Esophagus muscularis mucosa (tissue), 4 donors: ENCODE measurements around the gene GOLGA2. TPM values are rescaled to one million over a fixed set of nuclear protein-coding genes. Genes with fewer than 3 reads are reported as not detected.

Source experiments
- DNase-seq: peaks from one replicate; pipeline ENCODE4 v3.0.0-alpha.2; 2017; ENCODE audit errors: extremely low spot score
- H3K27ac ChIP-seq, 4 donors: fragments of 200-600 bp; sonication (generic); replicated peaks in 1 of 4; 1 replicate in 3 of 4; 2 replicates in 1 of 4; pipeline ENCODE4 v1.5.1; 2016 to 2019; ENCODE audit warnings: mild to moderate bottlenecking in 1 of 4
- H3K27me3 ChIP-seq, 4 donors: fragments of 200-600 bp; sonication (generic); one replicate each; pipeline versions ENCODE4 v1.5.1 to v1.6.0; 2016 to 2019
- H3K36me3 ChIP-seq, 4 donors: fragments of 200-600 bp; sonication (generic); one replicate each; pipeline ENCODE4 v1.5.1; 2016 to 2019
- H3K4me1 ChIP-seq, 4 donors: fragments of 200-600 bp; sonication (generic); one replicate each; pipeline ENCODE4 v1.5.1; 2016 to 2019
- H3K4me3 ChIP-seq, 4 donors: fragments of 200-600 bp; sonication (generic); 1 replicate in 2 of 4; 2 replicates in 2 of 4; pipeline ENCODE4 v1.5.1; 2016 to 2019; ENCODE audit warnings: mild to moderate bottlenecking in 4 of 4, moderate library complexity in 1 of 4
- H3K9me3 ChIP-seq, 4 donors: fragments of 200-600 bp; sonication (generic); 1 replicate in 3 of 4; 2 replicates in 1 of 4; pipeline ENCODE4 v1.5.1; 2016 to 2019
- CTCF ChIP-seq, 3 experiments: fragments of 200-600 bp in 2 of 3; fragments of 450-650 bp in 1 of 3; sonication (generic) in 2 of 3; IDR thresholded peaks; one replicate each; pipeline ENCODE4 v1.5.1; 2017 to 2019; ENCODE audit warnings: antibody characterized with exemption in 3 of 3, mild to moderate bottlenecking in 2 of 3, moderate library complexity in 1 of 3
- EP300 ChIP-seq: sonication (generic); formaldehyde crosslinking; IDR thresholded peaks from one replicate; pipeline ENCODE4 v1.6.1; 2017; ENCODE audit warnings: antibody characterized with exemption
- POLR2A ChIP-seq: fragments of 450-650 bp; IDR thresholded peaks from one replicate; pipeline ENCODE4 v1.6.1; 2017; ENCODE audit warnings: antibody characterized with exemption, moderate library complexity, mild to moderate bottlenecking, low read depth
- POLR2AphosphoS5 ChIP-seq, 2 donors: sonication (generic); formaldehyde crosslinking; IDR thresholded peaks; one replicate each; pipeline ENCODE4 v1.6.1; 2017; ENCODE audit warnings: antibody characterized with exemption in 2 of 2
- WGBS: methylation state at CpG from one replicate; pipeline ENCODE4 v1.1.5; 2018; 5-methylcytosine and 5-hydroxymethylcytosine counted together
- intact Hi-C: fragments of 100-400 bp; cut with DNase I; formaldehyde crosslinking; loops from one replicate; pipeline ENCODE4 v1.15.1; 2023
- total RNA-seq, 4 donors: library from RNA; depleted of rRNA; stranded (reverse); fragments of >200 nt; gene quantifications; one replicate each; pipeline versions ENCODE4 v1.1.0 to v1.2.1, GENCODE V29; 2016

The GOLGA2 gene
- total RNA-seq, 4 donors from 2014 or later: 71.1 to 108 (median 101) TPM

GRCh38 chr9:128271112-128271511 lies 4.7 kb downstream of the GOLGA2 start:
- Histone ChIP-seq H3K27ac (no peak overlapping the region), H3K9me3 (no peaks in the 10 kb centered on the region), H3K4me1 (peaks cover 14 to 30% (median 18%) of the 10 kb centered on the region in 4 donors), H3K4me3 (no peak overlapping the region), H3K27me3 (no peaks in the 10 kb centered on the region), H3K36me3 (peaks cover 26 to 73% (median 63%) of the 10 kb centered on the region in 4 donors)
- intact Hi-C loops: no loop called here
- no peak for TF ChIP-seq CTCF (IDR thresholded peaks at IDR 0.05)
- no peak for TF ChIP-seq POLR2A
- TF ChIP-seq POLR2AphosphoS5 (IDR thresholded peaks at IDR 0.05): no peak
- no peak for TF ChIP-seq EP300
- DNase-seq: no peak
- 85% methylated on average over 3 of the region's 3 CpGs for WGBS

GRCh38 chr9:128266868-128267590 lies 8.8 kb downstream of the GOLGA2 start:
- DNase-seq: no peak
- Histone ChIP-seq H3K4me1 (peaks cover 0 to 4% (median 0%) of the 10 kb centered on the region in 4 donors), H3K36me3 (peaks cover 34 to 96% (median 82%) of the 10 kb centered on the region in 4 donors), H3K4me3 (no peak overlapping the region), H3K9me3 (no peaks in the 10 kb centered on the region), H3K27ac (no peak overlapping the region), H3K27me3 (no peaks in the 10 kb centered on the region)
- WGBS: 90% methylated on average over 15 of the region's 15 CpGs
- intact Hi-C loops: no loop called here
- TF ChIP-seq EP300 (no peak), CTCF (IDR thresholded peaks at IDR 0.05) (no peak), POLR2AphosphoS5 (IDR thresholded peaks at IDR 0.05) (no peak), POLR2A (no peak)

- TF ChIP-seq POLR2A (no peak), EP300 (no peak), CTCF (IDR thresholded peaks at IDR 0.05) (no peak), POLR2AphosphoS5 (IDR thresholded peaks at IDR 0.05) (no peak)
- intact Hi-C loops: no loop called here
- peaks cover 43 to 98% (median 85%) of the 10 kb centered on the region in 4 donors for H3K36me3 ChIP-seq
Measured at GRCh38 chr9:128265348-128265847, 10.4 kb downstream of the GOLGA2 start.

GRCh38 chr9:128262687-128263086 lies 13.1 kb downstream of the GOLGA2 start:
- no peaks in the 10 kb centered on the region for H3K27me3 ChIP-seq
- no peaks in the 10 kb centered on the region for H3K9me3 ChIP-seq
- TF ChIP-seq POLR2AphosphoS5 (IDR thresholded peaks at IDR 0.05) (no peak), CTCF (IDR thresholded peaks at IDR 0.05) (no peak), EP300 (no peak), POLR2A (no peak)
- DNase-seq: no peak
- peaks cover 64 to 99% (median 95%) of the 10 kb centered on the region in 4 donors for H3K36me3 ChIP-seq
- H3K27ac ChIP-seq: no peak overlapping the region
- no peaks in the 10 kb centered on the region for H3K4me1 ChIP-seq
- WGBS: 65% methylated on average over 4 of the region's 4 CpGs
- no peak overlapping the region for H3K4me3 ChIP-seq
- intact Hi-C loops: no loop called here

More at GRCh38 chr9:128265348-128265847, 10.4 kb downstream of the GOLGA2 start:
- H3K27me3 ChIP-seq: no peaks in the 10 kb centered on the region
- WGBS: 97% methylated on average over 6 of the region's 10 CpGs
- no peaks in the 10 kb centered on the region for H3K4me1 ChIP-seq
- no peak overlapping the region for H3K27ac ChIP-seq
- DNase-seq: no peak
- no peak overlapping the region for H3K4me3 ChIP-seq
- H3K9me3 ChIP-seq: no peaks in the 10 kb centered on the region
